Measurements from ENCODE around the gene RPA1. TPM values are rescaled to one million over a fixed set of nuclear protein-coding genes. Genes with fewer than 3 reads are reported as not detected.

The RPA1 gene
- total RNA-seq, 1 experiment from 2014 or later = 211 TPM

DNA sequence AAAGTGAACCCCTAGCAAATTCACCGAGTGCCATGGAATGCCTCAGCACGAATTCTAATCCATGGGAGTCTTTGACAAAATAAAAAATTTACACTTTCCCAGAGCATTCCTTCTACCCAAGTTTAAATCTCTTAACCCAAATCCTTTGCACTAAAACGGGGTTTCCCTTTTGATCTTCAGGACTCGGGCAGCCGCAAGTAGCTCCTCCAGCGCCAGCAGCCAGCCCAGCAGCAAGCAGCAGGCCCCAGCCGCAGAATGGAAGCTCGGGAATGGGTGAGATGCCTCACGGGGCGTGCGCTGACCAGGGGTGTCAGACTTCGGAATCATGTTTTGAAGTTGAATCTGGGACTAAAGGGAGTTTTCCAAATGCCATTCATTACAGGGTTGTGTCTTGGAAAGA, 42.4 kb downstream of the RPA1 start:
- Histone ChIP-seq H3K9me3 (ENCODE audit: low read depth, low read length, poor library complexity, severe bottlenecking) (no peaks in the 10 kb centered on the region), H3K4me3 (ENCODE audit: low read depth, low read length, poor library complexity, severe bottlenecking) (no peak overlapping the region), H3K27ac (ENCODE audit: low read depth, low read length, poor library complexity, severe bottlenecking) (no peak overlapping the region), H3K36me3 (ENCODE audit: insufficient read depth, low read length, poor library complexity, severe bottlenecking) (peaks cover 46% of the 10 kb centered on the region), H3K27me3 (replicated peaks; ENCODE audit: insufficient read depth, low read depth, low read length, poor library complexity) (no peaks in the 10 kb centered on the region), H3K4me1 (ENCODE audit: insufficient read depth, low read length, poor library complexity, severe bottlenecking) (no peaks in the 10 kb centered on the region)
- BruUV-seq (replicated peaks) = no TSS peak
- POLR2A ChIA-PET (ENCODE audit: low non-redundant PET) = no interaction called here
- no peak for DNase-seq (ENCODE audit: low spot score)
- CTCF ChIA-PET = no interaction called here
- intact Hi-C loops (cut with micrococcal nuclease; ENCODE audit: unreplicated experiment) = no loop called here
- TF ChIP-seq, protein P1, sequence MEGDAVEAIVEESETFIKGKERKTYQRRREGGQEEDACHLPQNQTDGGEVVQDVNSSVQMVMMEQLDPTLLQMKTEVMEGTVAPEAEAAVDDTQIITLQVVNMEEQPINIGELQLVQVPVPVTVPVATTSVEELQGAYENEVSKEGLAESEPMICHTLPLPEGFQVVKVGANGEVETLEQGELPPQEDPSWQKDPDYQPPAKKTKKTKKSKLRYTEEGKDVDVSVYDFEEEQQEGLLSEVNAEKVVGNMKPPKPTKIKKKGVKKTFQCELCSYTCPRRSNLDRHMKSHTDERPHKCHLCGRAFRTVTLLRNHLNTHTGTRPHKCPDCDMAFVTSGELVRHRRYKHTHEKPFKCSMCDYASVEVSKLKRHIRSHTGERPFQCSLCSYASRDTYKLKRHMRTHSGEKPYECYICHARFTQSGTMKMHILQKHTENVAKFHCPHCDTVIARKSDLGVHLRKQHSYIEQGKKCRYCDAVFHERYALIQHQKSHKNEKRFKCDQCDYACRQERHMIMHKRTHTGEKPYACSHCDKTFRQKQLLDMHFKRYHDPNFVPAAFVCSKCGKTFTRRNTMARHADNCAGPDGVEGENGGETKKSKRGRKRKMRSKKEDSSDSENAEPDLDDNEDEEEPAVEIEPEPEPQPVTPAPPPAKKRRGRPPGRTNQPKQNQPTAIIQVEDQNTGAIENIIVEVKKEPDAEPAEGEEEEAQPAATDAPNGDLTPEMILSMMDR (conservative IDR thresholded peaks at IDR 0.05; ENCODE audit: low read depth, low read length) = no peak
- TF ChIP-seq EZH2 (IDR thresholded peaks at IDR 0.05; ENCODE audit: borderline replicate concordance, low read depth, low read length, poor library complexity, severe bottlenecking) = no peak

DNA sequence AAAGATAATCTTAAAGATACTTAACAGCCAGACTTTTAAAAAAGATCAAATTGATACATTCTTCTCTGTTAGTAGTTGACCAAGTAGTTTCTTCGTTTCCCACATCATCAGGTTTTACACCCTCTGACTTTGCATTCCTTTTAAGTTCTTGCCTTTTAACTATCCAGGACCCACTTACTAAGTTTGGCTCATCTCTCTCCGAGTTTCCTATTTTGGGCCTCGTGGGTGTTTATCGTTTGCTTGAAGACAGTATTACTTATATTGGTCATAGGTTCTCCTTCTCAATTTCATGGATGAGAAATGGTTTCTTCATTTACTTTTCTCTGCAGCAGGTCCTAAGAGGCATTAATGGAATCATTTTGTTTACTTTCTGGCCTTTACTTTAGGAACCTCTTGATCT, 43.2 kb downstream of the RPA1 start:
- Histone ChIP-seq H3K4me3 (ENCODE audit: low read depth, low read length, poor library complexity, severe bottlenecking) (no peak overlapping the region), H3K27ac (ENCODE audit: low read depth, low read length, poor library complexity, severe bottlenecking) (no peak overlapping the region), H3K9me3 (ENCODE audit: low read depth, low read length, poor library complexity, severe bottlenecking) (no peaks in the 10 kb centered on the region), H3K36me3 (ENCODE audit: insufficient read depth, low read length, poor library complexity, severe bottlenecking) (peaks cover 53% of the 10 kb centered on the region), H3K27me3 (replicated peaks; ENCODE audit: insufficient read depth, low read depth, low read length, poor library complexity) (no peaks in the 10 kb centered on the region), H3K4me1 (ENCODE audit: insufficient read depth, low read length, poor library complexity, severe bottlenecking) (no peaks in the 10 kb centered on the region)
- CTCF ChIA-PET = no interaction called here
- intact Hi-C loops (cut with micrococcal nuclease; ENCODE audit: unreplicated experiment) = no loop called here
- DNase-seq (ENCODE audit: low spot score) = no peak
- TF ChIP-seq, protein P1 (conservative IDR thresholded peaks at IDR 0.05; ENCODE audit: low read depth, low read length) = no peak
- no peak for TF ChIP-seq EZH2 (IDR thresholded peaks at IDR 0.05; ENCODE audit: borderline replicate concordance, low read depth, low read length, poor library complexity, severe bottlenecking)
- POLR2A ChIA-PET (ENCODE audit: low non-redundant PET) = no interaction called here
- no TSS peak for BruUV-seq (replicated peaks)

DNA sequence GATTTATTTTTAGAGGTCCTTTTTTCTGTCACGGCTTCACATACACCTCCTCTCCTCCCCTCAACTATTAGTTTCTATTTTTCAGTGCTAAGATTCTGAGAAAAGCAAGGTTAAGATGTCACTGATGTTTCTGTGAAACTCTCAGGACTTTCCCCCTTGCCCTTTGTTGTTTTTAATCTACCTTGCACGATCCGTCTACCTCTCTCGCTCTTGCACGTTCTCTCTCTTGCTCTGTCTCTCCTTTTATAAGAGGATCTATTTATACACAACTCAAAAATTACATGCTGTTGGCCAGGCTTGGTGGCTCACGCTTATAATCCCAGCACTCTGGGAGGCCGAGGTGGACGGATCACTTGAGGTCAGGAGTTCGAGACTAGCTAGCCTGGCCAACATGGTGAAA, 43.6 kb downstream of the RPA1 start:
- TF ChIP-seq EZH2 (IDR thresholded peaks at IDR 0.05; ENCODE audit: borderline replicate concordance, low read depth, low read length, poor library complexity, severe bottlenecking) = no peak
- TF ChIP-seq, protein P1 (conservative IDR thresholded peaks at IDR 0.05; ENCODE audit: low read depth, low read length) = no peak
- Histone ChIP-seq H3K36me3 (ENCODE audit: insufficient read depth, low read length, poor library complexity, severe bottlenecking) (peaks cover 58% of the 10 kb centered on the region), H3K4me1 (ENCODE audit: insufficient read depth, low read length, poor library complexity, severe bottlenecking) (no peaks in the 10 kb centered on the region), H3K27ac (ENCODE audit: low read depth, low read length, poor library complexity, severe bottlenecking) (no peak overlapping the region), H3K4me3 (ENCODE audit: low read depth, low read length, poor library complexity, severe bottlenecking) (no peak overlapping the region), H3K9me3 (ENCODE audit: low read depth, low read length, poor library complexity, severe bottlenecking) (no peaks in the 10 kb centered on the region), H3K27me3 (replicated peaks; ENCODE audit: insufficient read depth, low read depth, low read length, poor library complexity) (no peaks in the 10 kb centered on the region)
- intact Hi-C loops (cut with micrococcal nuclease; ENCODE audit: unreplicated experiment) = no loop called here
- POLR2A ChIA-PET (ENCODE audit: low non-redundant PET) = no interaction called here
- CTCF ChIA-PET = no interaction called here
- BruUV-seq (replicated peaks) = no TSS peak
- DNase-seq (ENCODE audit: low spot score) = no peak
